HUDEP-2 (cell line): ENCODE measurements around the gene IGFBP2.
A peak's percentile ranks its signal among the peaks of the same experiment; 100 is the strongest.

Experiments
- DNase-seq, 76 experiments: peaks; one replicate each; lab custom pipeline; 2025; ENCODE audit not compliant: unreplicated experiment in 76 of 76; lab: John Stamatoyannopoulos, UW

IGFBP2 gene

GRCh38 chr2:216698895-216699294, 65.7 kb downstream of the IGFBP2 start:
- DNase-seq, result peak in 33 of 76 experiments; percentile 2 to 55 (median 25)

GRCh38 chr2:216700088-216700567, 66.9 kb downstream of the IGFBP2 start:
- DNase-seq, result no peak

- DNase-seq, result no peak
These were observed 67.6 kb downstream of the IGFBP2 start for GRCh38 chr2:216700781-216701180.

GRCh38 chr2:216701544-216701943, 68.3 kb downstream of the IGFBP2 start:
- DNase-seq, result no peak

- no peak for DNase-seq
These were observed 69.5 kb downstream of the IGFBP2 start for GRCh38 chr2:216702756-216703155.

GRCh38 chr2:216710551-216711301, 77.5 kb downstream of the IGFBP2 start:
- DNase-seq, result no peak

- no peak for DNase-seq
These were observed 78.1 kb downstream of the IGFBP2 start for GRCh38 chr2:216711348-216711747.

GRCh38 chr2:216713691-216714336, 80.6 kb downstream of the IGFBP2 start:
- no peak for DNase-seq
